ENCODE data around the gene BANK1.
"Not testable (repeated sequence)": the region's sequence is repeated elsewhere in the genome, so short reads cannot be mapped to it uniquely, and the experiment has no call there.

The BANK1 gene

DNA sequence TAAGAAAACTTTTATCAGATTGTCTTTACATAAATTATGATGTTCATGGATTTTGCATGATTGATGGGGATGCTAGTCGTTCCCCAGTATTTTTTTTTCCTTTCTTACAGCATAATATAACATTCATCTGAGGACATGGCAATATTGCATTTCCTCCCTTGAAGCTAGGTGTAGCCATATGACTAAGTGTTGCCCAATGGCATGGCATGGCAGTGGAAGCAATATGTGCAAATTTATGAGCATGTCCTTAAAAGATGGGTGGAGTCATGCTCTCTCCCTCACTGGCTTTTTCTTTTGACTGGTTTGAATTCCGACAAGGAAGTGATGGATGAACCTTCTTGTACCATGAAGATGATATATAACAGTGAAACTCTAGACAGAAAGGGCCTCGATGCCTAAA is 96.3 kb downstream of the BANK1 start:
- no peak for DNase-seq

DNA sequence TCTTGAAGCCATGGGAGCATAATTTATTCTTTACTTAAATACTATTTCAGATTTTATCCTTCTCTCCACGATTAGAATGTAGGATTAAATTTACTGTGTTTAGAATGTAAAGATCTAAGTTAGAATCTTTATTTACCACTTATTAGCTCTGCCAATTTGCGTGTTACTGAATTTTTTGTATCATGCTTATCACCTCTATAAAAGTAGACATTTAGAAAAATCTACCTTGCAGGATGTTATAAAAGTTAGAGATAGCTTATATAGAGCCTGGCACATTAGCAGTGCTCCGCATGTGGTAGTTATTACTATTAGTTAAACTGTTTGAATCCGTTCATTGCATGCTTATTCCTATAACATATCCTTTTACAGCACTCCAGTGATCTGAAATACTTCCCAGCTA is 97.9 kb downstream of the BANK1 start:
- DNase-seq = no peak

DNA sequence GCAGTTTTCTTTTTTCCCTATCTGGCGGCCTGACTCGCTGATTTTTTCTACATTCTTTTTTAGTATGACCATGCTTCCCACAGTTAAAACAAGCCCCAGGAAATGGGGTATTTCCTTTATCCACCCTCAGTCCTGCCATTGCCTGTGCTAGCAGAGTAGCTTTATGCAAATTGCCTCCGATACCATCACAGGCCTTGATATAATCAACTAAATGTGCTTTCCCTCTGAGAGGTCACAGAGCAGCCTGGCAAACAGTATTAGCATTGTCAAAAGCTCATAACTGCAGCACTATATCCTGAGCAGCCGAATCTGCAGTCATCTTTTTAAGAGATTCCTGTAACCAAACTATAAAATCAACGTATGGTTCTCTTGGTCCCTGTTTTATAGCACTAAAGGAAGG is 115.0 kb downstream of the BANK1 start:
- DNase-seq = not testable (repeated sequence)

DNA sequence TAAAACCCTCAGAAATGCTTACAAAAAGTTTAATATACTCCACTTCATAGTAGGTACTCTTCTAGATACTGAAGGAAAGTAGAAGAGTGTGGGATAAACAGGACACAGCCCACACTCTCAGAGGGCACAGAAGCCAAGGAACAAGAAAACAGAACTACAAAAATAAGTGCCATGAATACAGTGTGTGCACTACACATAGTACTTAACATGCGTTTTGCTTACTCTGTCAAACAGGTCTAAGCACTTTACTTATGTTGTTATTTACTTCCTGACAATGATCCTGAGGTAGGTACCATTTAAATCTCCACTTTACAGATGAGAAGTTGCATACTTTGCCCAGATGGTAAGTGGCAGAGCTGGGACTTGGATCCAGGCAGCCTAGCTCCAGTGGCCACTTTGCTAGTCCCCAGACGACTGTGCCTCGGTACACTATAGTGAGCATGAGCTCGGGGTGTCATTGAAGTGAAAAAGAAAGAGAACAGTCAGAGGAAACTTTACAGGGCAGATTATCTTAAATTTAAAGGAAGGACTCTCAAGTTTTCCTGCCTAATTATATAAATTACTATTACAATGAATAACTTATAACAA is 120.3 kb downstream of the BANK1 start:
- DNase-seq = no peak

DNA sequence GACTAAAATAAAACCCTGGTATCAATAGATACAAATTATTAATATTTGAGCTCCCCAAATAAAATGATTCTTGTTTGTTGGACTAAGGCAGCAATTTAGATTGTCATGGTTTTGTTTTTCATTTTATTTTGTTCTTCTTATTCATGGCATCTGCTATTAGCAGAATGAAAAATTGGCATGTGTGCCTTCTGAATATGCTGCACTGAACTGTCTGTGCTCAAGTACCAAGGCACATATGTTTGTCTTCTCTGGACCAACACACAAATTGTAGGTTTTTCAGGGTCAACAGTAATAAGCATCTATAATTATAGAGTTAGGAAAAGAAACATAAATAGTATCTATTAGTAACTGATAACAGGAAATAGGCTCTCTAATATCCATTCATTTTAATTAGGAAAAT is 121.1 kb downstream of the BANK1 start:
- DNase-seq = no peak

DNA sequence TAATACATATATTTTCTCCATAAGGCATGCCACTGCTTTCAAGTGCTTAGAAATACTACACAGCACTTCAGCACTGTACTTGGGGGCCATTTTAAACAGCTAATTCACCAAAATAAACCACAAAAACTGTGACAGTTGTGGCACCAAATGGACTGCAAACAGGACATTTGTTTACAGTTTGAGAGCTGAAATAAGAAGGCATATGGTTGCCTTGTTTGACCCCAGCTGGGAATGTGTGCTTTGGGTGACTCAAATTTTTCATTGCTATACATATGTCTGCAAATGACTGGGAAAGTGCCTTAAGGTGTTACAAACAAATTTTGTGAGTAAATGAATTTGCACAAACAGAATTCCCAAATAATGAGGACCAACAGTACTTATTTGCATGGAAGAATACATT is 124.2 kb downstream of the BANK1 start:
- no peak for DNase-seq

DNA sequence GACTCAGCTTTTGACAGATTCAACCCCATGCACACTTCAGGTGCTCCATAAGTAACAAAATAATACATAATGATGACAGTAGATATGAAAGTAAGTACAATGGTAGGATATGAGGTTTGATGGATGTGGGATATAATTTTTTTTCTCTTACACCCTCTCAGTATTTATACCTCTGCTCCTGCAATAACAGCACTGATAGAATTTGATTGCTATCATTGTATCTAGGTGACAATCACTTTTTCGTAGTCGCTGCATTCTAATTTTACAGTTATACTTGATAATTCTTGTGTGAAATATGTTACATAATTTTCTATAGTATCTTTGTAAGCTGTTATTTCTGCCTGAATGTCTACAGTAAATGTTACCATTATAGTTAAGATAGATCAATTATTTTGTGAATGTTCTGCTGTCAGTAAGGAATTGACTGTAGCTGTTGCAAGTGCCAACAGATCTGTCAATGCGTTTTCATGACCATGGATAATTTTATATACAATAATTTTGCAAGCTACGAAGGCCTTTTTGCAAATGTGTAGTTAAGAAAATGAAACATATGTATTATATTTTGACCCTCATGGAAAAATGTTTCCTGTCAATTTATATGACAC is 128.9 kb downstream of the BANK1 start:
- DNase-seq = no peak

DNA sequence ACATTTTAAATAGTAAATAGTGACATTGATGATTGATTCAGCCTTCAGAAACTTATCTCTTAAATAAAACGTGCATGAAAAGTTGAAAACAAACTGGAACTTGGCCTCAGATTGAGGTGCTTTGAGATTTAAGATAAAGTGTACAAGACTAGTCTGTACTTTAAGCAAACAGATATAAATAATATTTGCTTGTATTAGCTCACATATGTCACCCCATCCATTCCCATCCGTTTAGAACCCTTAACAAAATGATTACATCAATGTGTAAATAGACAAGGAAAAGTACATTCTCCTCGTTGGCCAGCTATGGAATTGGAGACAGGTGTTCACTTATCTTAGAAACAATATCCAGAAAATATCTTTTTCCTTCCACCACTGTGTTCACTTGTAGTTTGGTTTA is 130.8 kb downstream of the BANK1 start:
- no peak for DNase-seq

DNA sequence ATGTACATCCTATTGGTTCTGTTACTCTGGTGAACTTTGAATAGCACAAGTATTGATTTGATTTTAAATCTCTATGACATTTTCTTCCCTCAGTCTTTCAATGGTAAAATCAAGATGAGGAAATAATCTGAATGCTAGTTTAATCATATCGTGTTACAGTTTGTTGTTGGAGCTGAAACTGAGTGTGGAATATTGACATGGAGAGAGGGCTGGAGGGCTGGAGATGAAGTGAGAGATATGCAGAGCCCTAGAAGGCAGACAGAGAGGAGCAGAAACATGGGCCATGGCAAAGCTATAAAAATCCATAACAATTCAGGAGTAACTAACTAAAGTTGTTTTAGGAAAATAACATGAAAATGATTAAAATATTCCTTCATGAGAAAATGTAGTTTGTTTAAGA is 141.1 kb downstream of the BANK1 start:
- no peak for DNase-seq

DNA sequence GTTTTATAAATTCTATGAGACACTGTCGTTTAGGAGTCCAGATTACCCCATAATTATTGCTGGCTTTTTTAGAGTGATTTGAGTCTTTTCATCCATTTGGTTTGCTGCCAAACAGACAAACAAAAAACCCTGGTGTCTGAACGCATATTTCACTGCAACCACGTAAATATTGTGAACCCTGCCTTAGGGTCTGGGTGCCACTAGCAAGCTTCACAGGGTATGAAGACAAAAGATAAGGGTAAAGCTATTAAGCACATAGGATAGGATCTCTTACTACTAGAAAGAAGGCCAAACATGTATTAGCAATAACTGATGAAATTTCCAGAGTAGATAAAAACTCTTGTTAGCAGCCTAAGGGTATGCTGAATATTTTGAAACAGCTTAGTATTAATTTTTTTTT is 143.3 kb downstream of the BANK1 start:
- DNase-seq = no peak

DNA sequence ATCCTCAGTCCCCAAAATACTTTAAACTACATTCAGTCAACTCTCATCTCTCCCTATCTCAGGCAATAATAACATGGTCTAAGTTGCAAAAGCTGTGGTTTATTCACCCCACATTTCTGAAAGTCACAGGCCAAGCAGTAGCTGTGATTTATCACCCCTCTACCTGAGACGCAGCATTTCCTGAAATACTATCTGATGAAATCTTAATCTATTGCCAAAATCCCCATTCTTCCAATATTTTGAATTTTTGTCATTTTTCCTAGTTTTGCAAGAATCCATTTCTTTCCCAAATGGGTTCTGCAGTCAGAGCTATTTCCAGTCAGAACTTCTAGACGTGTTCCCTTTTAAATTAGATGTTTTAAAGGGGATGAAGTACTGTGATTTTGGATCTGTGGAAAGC is 148.3 kb downstream of the BANK1 start:
- no peak for DNase-seq

DNA sequence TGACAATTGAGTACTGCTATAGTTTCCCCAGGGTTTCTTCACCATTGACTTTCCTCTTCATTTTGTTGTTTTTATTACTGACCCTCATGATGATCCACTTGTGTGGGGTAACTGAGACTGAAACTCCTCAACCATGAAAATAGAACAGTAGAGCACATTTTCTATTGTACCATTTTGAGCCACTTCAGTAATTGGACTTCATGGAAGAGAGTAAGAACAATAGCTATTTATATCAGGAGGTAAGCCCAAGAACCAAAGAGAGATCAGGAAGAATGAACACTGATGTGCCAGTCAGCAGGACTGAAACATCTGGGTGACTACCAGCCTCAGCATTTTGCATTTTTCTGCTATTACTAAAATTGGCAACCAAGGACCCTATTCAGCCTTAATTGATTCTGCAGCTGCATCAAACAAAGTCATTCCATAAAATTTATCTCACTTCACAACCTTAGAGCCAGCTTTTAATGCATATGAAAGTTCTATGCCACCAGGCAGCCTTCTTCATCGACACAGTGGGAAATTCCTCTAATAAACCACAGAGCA is 151.4 kb downstream of the BANK1 start:
- DNase-seq = no peak

DNA sequence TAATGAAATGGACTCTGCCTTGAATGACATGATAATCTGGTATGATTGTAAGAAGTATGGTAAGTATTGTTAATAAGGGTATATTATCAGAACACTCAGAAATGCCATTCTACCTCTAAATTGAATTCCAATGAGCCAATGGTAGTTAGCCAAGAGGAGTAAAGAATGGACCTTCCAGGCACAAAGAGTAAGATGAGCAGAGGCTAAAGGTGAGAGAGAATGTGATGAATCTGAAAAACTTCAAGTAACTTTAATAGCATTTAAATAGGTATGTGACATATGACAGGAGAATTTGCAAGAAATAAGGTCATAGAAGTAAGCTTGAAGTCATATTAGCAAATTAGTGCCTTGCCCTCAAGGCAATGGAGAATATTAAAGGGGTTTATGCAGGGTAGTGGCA is 152.4 kb downstream of the BANK1 start:
- DNase-seq = no peak

DNA sequence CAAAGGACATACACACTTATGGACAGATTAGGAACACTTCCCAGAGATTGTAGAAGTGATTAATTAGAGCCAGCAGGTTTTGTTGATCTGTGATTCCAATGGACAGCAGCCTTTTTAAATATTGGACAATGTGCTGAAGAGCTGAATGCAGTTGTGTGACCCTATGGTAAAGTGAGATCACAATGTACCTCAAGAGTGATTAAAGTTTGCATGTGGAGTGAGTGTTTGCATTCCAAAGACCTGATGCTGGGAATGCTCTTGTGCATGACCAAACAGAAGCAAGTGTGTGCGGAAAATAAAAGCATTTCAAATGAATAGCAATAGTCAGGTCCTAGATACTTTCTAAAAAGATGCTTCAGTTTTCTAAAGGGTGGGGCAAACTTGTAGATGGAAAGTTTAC is 154.1 kb downstream of the BANK1 start:
- no peak for DNase-seq

DNA sequence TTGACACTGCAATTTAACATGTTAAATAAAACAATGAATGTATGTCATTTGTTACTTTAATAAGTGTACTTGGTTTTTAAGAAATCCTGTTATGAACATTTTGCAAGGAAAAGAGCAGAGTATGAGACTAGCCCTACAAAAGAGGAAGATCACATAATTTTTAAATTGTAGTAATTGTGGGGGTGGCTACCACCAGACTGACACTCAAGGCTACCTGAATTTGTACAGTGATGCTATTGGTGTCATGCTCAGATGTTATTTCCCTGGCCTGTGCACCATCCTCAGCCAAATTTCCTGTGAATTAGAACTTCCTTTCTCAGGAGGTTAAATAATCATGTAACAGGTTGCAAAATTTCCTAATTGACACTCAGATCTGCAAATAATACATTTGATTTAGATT is 157.5 kb downstream of the BANK1 start:
- DNase-seq = no peak

DNA sequence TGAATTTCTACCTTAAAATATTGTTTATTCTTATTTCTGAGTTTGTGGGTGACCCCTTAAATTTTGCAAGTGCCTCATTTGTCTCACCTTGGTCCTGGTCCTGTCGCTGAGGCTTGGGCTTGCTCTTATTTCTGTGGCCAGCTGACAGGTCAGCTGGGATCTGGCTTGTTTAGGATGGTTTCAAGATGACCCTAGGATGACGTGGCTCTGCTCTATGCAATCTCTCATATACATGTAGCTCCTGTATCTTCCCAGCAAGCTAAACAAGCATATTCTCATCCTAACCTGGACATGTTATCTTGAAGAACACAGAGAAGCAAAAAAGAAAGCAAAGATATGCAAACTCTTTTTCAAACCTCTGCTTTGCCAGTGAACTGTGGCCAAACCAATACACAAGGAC is 158.4 kb downstream of the BANK1 start:
- no peak for DNase-seq

DNA sequence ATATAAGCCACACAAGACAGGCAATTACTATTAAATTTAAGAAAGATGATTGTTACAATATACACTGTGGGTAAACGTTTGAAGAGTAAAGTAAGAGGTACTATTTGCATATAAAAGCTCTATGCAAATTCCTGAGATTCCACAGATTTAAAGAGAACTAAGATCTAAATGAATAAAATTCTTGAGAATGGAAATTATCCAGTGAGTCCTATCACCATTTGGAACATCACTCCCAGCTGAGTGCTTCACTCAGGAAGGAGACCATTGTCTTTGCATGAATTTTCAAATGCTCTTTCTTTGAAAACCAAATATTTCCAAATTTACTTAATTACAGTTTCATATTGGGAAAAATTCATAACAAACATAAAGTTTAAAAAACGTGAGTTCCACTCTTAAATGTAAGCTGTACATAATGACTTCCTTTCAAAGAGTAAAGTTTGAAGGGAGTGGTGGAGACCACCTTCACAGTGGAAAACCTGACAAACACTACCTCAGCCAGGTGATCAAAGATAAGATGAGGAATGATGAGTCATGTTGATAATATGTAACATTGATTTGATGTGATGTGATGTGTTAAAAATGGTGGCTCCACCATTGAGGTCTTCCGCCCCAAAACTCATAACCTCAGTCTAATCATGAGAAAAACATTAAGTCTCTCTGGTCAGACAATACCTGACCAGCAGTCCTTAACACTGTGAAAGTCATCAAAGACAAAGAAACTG is 159.9 kb downstream of the BANK1 start:
- no peak for DNase-seq

DNA sequence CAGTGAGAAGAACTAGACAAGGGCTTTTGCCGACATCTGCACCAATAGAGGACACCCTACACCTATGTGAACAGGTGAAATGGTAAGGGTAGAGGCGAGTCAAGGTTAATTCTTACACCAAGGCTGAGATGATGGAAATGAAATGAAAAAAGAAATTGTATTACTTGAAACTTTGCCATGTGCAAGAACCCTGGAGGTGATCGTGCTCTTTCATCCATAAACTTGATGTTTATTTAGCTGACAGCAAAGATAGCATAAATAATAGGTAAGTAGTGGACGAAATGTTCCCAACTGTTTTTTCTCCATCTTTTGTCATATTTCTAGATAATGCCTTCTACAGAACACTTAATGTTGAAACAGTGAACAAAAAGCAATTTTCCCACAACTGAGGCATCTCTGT is 162.5 kb downstream of the BANK1 start:
- no peak for DNase-seq

DNA sequence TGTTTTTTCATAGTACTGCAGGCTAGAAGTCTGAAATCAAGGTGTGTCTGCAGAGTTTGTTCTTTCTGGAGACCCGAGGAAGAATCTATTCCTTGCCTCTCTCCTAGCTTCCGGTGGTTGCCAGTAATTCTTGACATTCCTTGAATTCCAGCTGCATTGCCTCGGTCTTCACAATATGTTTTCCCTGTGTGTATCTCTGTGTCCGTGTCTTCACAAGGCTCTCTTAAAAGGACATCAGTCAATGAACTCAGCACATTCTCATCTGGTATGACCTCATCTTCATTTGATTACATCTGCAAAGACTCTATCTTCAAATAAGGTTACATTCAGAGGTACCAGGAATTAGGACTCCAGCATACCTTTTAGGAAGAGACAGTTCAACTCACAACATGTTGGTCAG is 163.4 kb downstream of the BANK1 start:
- DNase-seq = no peak

DNA sequence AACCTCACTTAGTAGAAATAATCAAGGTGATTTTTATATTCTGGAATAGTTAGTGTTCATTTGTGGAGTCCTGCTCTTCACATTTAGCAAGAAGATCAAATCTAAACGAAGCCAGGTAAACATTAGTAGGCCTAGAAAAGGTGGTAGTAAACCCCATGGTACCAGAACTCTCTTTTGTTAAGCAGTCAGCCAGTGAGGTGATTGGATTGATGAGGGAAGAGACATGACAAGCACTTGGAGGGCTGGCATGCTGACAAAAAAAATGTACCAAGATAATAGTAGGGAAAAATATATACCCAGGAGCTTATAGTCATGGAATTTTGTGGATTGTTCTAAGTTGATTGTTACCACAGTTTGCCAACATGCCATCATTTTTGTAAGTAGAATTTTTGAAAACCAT is 163.8 kb downstream of the BANK1 start:
- DNase-seq = no peak

DNA sequence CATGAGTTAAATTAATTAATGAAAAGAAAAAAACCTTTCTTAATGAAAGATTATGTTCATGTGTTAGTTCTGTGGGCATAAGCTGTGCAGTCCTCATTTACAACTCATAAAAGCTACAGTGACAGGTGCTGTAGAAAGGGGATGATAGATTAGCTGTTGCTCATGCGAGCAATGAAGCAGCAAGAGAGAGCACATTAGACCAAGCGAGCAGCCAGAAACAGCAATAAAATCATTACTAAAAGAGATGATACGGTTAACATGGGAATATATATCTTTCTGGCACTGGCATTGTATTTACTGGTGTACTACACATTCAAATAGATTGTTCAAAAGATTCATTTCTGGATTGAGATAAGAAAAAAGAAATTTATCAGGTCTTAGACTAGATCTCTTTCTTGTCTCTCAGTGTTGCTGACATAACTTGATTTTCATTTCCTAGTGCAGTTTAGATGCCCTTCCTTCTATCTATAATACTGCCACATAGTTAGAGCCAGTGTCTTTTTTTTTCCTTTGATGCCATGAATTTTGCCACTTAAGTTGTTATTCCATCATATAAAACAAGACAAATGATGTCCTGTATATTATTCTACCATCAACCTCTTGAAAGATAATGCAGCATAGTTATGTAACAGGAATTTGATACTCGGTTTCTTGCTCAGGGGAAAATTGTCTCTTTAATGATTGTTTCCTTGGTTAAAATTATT is 164.6 kb downstream of the BANK1 start:
- DNase-seq = no peak

DNA sequence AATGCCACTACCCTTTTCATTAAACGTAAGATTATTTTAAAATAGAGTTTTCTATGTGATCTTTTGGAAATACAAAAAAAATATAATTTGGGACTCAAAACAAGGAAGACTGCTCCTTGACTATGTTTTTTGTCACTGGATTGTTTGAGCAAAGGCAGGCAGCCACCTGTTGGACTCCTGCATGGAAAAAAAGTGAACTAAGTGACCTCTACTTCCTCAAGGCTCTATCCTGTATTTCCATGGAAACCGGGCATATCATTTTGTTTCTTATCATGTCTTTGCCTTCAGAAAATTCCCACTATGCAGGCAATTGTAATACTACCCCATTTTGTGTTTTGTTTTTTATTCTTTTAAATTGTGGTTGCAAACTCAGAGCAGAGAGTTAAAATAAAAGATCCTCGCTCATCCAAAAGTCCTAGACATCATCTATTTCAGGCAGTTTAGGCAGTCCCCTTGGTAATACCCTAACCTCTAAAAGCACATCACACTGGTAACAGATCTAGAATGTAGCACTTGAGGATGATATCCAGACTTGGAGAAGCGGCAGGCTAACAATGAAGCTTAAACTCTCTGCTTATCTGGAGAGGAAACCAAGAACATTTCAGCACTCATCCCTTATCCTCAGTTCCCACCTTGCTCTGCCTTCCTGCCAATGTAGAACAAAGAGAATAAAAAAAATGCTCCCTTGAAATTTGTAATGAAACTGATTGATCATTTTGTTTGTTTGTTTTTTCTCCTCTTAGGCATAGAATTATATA is 165.7 kb downstream of the BANK1 start:
- no peak for DNase-seq

Measured in amygdala (tissue), 56 donors.